ENCODE data around the gene CD58. TPM values are rescaled to one million over a fixed set of nuclear protein-coding genes. Genes with fewer than 3 reads are reported as not detected.
"Not testable (repeated sequence)": the region's sequence is repeated elsewhere in the genome, so short reads cannot be mapped to it uniquely, and the experiment has no call there.

CD58 gene
- total RNA-seq, 1 donor from 2014 or later = 20.6 TPM

GRCh38 chr1:116591951-116592605, 21.3 kb upstream of the CD58 start:
- peak; percentile 49 for DNase-seq

GRCh38 chr1:116591006-116591950, 20.5 kb upstream of the CD58 start:
- not testable (repeated sequence) for DNase-seq

GRCh38 chr1:116590359-116591005, 19.7 kb upstream of the CD58 start:
- not testable (repeated sequence) for DNase-seq

GRCh38 chr1:116589101-116589735, 18.4 kb upstream of the CD58 start:
- not testable (repeated sequence) for DNase-seq

- no peak for DNase-seq
These were observed 16.8 kb upstream of the CD58 start for GRCh38 chr1:116587501-116588227.

- DNase-seq = peak; percentile 43
These were observed 15.9 kb upstream of the CD58 start for GRCh38 chr1:116586741-116587143.

- DNase-seq = no peak
These were observed 15.1 kb upstream of the CD58 start for GRCh38 chr1:116585886-116586285.

- no peak for DNase-seq
These were observed 10.6 kb upstream of the CD58 start for GRCh38 chr1:116581323-116581885.

- DNase-seq = no peak
These were observed 9.9 kb upstream of the CD58 start for GRCh38 chr1:116580446-116581322.

- DNase-seq = no peak
These were observed 8.5 kb upstream of the CD58 start for GRCh38 chr1:116579259-116579875.

GRCh38 chr1:116578581-116578980, 7.8 kb upstream of the CD58 start:
- no peak for DNase-seq

GRCh38 chr1:116577759-116578314, 7.0 kb upstream of the CD58 start:
- no peak for DNase-seq

- peak; percentile 91 for DNase-seq
These were observed 3.9 kb upstream of the CD58 start for GRCh38 chr1:116574581-116575291.

- no peak for DNase-seq
These were observed 2.7 kb upstream of the CD58 start for GRCh38 chr1:116573431-116574095.

GRCh38 chr1:116572771-116573430, 2.1 kb upstream of the CD58 start:
- DNase-seq = no peak

GRCh38 chr1:116572099-116572498, 1.3 kb upstream of the CD58 start:
- no peak for DNase-seq

- no peak for DNase-seq
These were observed 541 bp upstream of the CD58 start for GRCh38 chr1:116571215-116571919.

All from tongue (tissue), 2 donors.